Measurements from ENCODE around the gene ATL2.
A peak's percentile ranks its signal among the peaks of the same experiment; 100 is the strongest.
"Not testable (repeated sequence)": the region's sequence is repeated elsewhere in the genome, so short reads cannot be mapped to it uniquely, and the experiment has no call there.

The ATL2 gene

GRCh38 chr2:38390947-38391346 is 13.9 kb upstream of the ATL2 start:
- no peak for DNase-seq

DNA sequence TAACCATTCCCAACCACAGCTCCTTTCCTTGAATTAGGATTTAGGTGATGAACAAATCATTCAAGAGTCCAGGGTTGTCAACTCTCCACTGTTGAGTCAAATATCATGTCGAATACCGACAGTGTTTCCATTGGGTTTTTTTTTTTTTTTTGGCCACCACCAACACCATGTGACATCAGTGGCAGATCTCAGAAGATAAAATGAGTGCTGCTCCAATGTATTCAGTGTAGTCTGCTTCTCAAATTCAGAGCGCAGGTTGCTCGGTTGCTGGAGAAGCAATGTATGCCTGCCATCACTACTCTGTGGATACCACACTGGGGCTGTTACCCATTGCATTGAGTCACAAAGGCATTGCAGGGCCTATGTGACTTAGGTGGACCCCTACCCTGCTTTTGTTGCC is 10.8 kb upstream of the ATL2 start:
- DNase-seq: no peak

DNA sequence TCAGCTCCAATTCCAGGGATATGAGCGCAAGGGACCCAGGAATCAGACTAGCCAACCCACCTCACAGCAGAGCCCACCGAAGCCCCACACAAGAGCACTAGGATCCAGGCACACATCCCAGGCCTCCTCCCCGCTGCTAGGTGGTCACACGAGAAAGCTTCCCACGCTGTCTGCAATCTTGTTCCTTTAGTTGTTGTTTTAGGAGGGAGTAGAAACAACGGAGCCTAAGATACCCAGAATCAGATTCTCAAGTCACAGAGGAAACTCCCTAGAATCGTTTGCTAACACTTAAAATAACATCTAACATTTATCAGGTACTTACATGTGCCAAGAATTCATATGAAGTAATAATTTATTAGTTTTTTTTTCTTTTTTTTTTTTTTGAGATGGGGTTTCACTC is 9.7 kb upstream of the ATL2 start:
- DNase-seq: no peak

- DNase-seq: no peak
These were observed 9.3 kb upstream of the ATL2 start for GRCh38 chr2:38386377-38386776.

DNA sequence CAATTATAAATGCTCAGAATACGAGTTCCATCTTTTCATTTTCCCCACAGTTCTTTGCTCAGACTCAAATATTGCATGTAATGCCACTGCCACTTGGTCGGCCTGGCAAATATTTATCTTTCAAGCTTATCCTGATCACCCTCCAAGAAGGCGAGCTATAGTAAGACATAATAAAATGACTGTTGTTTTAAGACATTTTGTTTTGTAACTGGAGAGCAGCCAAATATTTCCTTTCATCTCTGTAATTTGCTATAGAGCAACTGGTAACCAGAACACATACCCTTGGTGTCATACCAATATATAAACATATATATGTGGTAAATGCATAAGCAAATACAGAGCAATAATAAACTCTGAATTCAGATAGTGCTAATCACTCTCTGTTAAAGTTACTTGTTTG is 7.3 kb upstream of the ATL2 start:
- DNase-seq: no peak

DNA sequence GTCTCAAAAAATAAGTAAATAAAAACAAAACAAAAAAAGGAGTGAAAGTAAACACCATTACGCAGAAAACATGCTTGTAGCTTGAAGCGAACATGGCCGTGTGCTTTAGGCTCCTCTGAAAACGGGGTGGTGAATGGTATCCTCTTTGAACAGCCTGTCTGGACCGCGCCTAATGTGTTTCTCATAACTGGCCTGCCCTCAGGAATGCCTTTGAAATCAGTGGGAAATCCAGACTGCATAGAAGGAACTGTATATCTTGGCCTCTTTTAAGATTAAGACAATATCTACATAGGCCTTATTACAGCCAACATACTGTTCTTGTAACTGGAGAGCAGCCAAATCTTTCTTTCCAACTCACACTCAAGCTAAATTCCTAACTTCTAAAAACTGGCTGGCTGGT is 6.7 kb upstream of the ATL2 start:
- DNase-seq: not testable (repeated sequence)

- DNase-seq: no peak
These were observed 4.5 kb upstream of the ATL2 start for GRCh38 chr2:38381381-38382143.

GRCh38 chr2:38380397-38381130 is 3.5 kb upstream of the ATL2 start:
- no peak for DNase-seq

DNA sequence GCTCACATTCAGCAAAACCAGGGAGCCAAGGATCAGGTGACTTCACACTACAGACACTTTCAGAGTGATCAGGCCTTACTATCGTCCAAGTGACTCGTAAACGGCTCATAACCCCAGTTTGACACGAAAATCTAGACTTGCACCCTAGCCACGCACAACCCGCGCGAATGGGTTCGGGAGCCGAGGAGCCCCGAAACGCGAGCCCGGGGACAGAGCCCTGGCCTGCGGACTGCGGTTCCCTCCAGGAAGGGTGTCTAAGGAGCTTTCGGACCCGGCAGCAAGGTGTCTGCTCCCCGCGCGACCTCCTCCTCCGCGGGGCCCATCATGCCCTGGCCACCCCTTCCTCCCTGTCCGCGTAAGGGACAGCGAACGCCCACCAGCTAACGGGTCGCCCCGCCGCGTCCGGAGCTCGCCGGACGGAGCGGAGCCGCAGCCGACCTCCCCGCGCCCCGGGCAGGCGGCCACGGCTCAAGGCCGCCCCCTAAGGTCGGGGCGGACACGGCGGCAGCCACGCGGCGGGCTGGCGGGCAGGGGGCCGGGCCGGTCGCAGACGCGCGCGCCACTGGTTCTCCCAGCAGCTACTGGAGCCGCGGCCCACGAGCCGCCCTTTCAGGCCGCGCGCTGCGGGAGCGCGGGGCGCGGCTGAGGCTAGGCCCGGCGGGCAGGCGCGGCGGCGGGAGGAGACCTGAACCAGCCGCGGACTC is 575 bp downstream of the ATL2 start:
- DNase-seq: peak in 52 of 58 donors; percentile 7 to 78 (median 53)

GRCh38 chr2:38375696-38376345 is 1.3 kb downstream of the ATL2 start:
- peak in 3 of 58 donors; percentile 9 to 48 (median 25) for DNase-seq

GRCh38 chr2:38374984-38375383 is 2.1 kb downstream of the ATL2 start:
- no peak for DNase-seq

- DNase-seq: no peak
These were observed 5.8 kb downstream of the ATL2 start for GRCh38 chr2:38371235-38371634.

GRCh38 chr2:38370664-38371063 is 6.4 kb downstream of the ATL2 start:
- no peak for DNase-seq

GRCh38 chr2:38362232-38362631 is 14.8 kb downstream of the ATL2 start:
- DNase-seq: no peak

DNA sequence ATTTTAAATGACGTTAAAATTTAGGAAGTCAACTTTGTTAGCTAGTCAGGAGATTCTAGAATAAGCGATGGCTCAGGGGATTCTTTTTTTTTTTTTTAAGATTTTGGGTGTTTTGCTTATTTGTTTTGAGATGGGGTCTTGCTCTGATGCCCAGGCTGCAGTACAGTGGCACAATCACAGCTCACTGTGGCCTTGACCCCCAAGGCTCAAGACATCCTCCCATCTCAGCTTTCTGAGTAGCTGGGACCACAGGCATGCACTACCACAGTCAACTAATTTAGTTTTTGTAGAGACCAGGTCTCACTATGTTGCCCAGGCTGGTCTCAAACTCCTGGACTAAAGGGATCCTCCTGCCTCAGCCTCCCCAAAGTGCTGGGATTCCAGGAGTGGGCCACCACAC is 16.9 kb downstream of the ATL2 start:
- no peak for DNase-seq

- DNase-seq: no peak
These were observed 23.7 kb downstream of the ATL2 start for GRCh38 chr2:38353402-38353801.

DNA sequence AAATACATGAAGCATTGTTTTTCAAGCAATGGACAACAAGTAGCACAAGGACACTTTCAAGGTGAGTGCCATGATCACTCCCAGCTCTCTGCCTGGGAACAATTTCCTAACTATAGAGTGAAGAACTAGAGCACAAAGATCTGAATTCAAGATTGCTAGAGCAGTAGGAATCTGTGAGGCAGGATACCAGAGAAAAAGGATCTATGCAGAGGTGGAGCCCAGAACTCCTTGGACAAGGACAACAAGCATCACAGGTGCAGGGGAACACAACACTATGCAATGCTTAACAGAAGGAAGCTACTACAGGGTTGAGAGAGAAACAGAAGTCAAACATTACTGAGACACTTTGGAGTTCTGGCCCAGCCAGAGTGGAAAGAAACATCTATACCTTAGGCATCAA is 24.7 kb downstream of the ATL2 start:
- no peak for DNase-seq

DNA sequence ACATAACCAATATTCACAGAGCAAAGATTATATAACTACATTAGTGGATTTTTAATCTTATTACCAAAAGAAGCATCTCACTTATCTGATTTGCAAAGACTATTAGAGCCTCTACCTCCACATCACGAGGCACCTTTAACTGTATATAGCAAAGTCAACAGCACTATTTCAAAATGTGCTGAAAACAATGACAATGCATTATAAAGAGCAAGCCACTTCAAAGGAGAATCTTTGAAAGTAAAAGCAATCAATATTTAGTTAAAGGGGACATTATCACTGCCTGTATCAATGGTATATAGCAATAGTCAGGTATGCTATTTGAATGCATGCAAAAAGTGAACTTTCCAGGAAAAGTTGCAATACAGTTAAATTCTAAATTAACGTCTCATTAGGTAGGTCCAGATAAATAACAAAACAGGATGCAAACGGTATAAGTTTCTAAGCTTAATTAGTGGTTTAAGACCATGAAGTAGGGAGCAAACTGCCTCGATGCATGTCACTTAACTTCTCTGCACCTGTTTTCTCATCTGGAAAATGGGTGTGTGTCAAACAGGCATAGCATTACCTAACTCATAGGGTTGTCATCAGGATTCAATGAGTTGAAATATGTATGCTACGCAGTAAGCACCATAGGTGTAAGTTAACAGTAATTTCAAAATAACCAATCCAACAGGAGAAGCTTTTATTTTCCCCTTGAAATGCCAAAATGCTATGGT is 31.6 kb downstream of the ATL2 start:
- no peak for DNase-seq

GRCh38 chr2:38344813-38345212 is 32.3 kb downstream of the ATL2 start:
- DNase-seq: no peak

DNA sequence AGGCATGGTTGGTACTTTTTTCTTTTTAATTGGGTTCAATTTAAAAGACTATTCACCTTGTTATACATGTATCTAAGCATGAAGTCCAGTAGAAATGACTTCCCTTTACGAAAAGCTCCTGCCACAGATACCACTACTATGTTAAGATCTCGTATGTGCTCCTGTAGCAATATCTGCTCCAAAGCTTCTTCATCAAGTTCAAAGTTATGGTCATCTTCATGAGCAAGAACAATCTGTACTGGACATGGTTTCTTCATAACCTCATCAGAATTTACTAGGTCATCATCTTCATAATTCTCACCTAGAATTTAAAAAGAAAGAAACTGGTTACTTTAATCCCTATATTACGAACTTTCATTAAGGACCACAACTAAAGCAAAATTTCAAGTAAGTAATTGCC is 33.9 kb downstream of the ATL2 start:
- no peak for DNase-seq

DNA sequence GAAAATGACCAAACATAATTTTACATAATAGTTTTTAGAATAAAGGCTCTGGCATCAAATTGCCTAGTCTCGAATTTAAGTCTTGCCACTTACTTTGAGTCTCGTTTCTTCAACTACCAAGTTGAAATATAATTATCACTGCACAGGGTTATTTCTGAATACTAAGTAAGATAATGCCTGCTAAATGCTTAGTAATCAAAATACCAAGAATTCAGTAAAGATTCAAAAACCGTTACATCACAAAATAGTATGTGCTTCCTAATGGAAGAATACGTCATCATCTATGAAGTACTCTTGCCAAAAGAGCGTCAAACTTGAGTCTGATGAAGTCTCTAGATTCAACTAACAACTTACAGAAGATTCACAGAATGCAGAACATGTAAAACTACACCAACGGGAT is 40.5 kb downstream of the ATL2 start:
- no peak for DNase-seq
